Esophagus muscularis mucosa (tissue), 3 donors: ENCODE measurements around the gene STK4.

Experiments
- CTCF ChIP-seq, 3 experiments: fragments of 200-600 bp in 2 of 3; fragments of 450-650 bp in 1 of 3; sonication (generic) in 2 of 3; IDR thresholded peaks; one replicate each; pipeline ENCODE4 v1.5.1; 2017 to 2019; ENCODE audit warnings: antibody characterized with exemption in 3 of 3, mild to moderate bottlenecking in 2 of 3, moderate library complexity in 1 of 3
- POLR2A ChIP-seq: fragments of 450-650 bp; IDR thresholded peaks from one replicate; pipeline ENCODE4 v1.6.1; 2017; ENCODE audit warnings: antibody characterized with exemption, moderate library complexity, mild to moderate bottlenecking, low read depth
- POLR2AphosphoS5 ChIP-seq, 2 donors: sonication (generic); formaldehyde crosslinking; IDR thresholded peaks; one replicate each; pipeline ENCODE4 v1.6.1; 2017; ENCODE audit warnings: antibody characterized with exemption in 2 of 2

GRCh38 chr20:45077559-45077958 is 111.2 kb downstream of the STK4 start:
- TF ChIP-seq POLR2A (no peak), CTCF (IDR thresholded peaks at IDR 0.05) (no peak), POLR2AphosphoS5 (IDR thresholded peaks at IDR 0.05) (no peak)
